IMR-90 (cell line): ENCODE results near the gene PPP1R12C. TPM values are rescaled to one million over a fixed set of nuclear protein-coding genes. Genes with fewer than 3 reads are reported as not detected.
"Not testable (repeated sequence)": the region's sequence is repeated elsewhere in the genome, so short reads cannot be mapped to it uniquely, and the experiment has no call there.

Experiments
- ATAC-seq: fragments of 200-7000 bp; cut with Tn5 transposase; 2 replicates; pipeline ENCODE4 v1.9.1; 2020; ENCODE audit warnings: low read depth, mild to moderate bottlenecking, moderate library complexity
- BruUV-seq: library from RNA; stranded (reverse); fragments of 400-500 nt; replicated peaks from 2 replicates; lab custom pipeline; 2021; lab: Mats Ljungman, UMichigan
- CTCF ChIA-PET: fragments of 300-600 bp; formaldehyde crosslinking; extraction: SDS; loops from one replicate; lab custom pipeline; 2021; ENCODE audit warnings: antibody characterized with exemption; lab: Yijun Ruan, JAX
- POLR2A ChIA-PET: fragments of 300-600 bp; sonication (Branson Sonifier 250); formaldehyde crosslinking; loops from one replicate; lab custom pipeline; 2022; ENCODE audit warnings: antibody characterized with exemption; ENCODE audit not compliant: unreplicated experiment; lab: Charles Lee
- DNase-seq: peaks from one replicate; pipeline ENCODE4 v3.0.0; 2013
- H2AFZ ChIP-seq: replicated peaks from 2 replicates; pipeline ENCODE3; 2013; ENCODE audit warnings: low read length, mild to moderate bottlenecking; ENCODE audit not compliant: poor library complexity
- H2AK5ac ChIP-seq: 2 replicates; pipeline ENCODE4 v1.6.1; 2013; ENCODE audit warnings: low read depth, low read length, inconsistent platforms
- H2AK9ac ChIP-seq: replicated peaks from 2 replicates; pipeline ENCODE3; 2013; ENCODE audit warnings: mild to moderate bottlenecking, low read depth, low read length, moderate library complexity; ENCODE audit not compliant: poor library complexity
- H2BK120ac ChIP-seq: 2 replicates; pipeline ENCODE4 v1.6.1; 2013; ENCODE audit warnings: low read depth, low read length, inconsistent platforms
- H2BK15ac ChIP-seq: 3 replicates; pipeline ENCODE4 v1.6.1; 2013; ENCODE audit warnings: low read depth, low read length, inconsistent platforms
- H2BK20ac ChIP-seq: 2 replicates; pipeline ENCODE4 v1.6.1; 2013; ENCODE audit warnings: low read depth, mild to moderate bottlenecking, inconsistent platforms, low read length, moderate library complexity
- H2BK5ac ChIP-seq: 2 replicates; pipeline ENCODE4 v1.6.1; 2013; ENCODE audit warnings: mild to moderate bottlenecking, low read depth, low read length, inconsistent platforms; ENCODE audit not compliant: poor library complexity, severe bottlenecking
- H3K14ac ChIP-seq: replicated peaks from 2 replicates; pipeline ENCODE4 v1.6.1; 2013; ENCODE audit warnings: low read depth, low read length, inconsistent platforms
- H3K18ac ChIP-seq: 2 replicates; pipeline ENCODE4 v1.6.1; 2013; ENCODE audit warnings: low read depth, low read length, control low read depth
- H3K23ac ChIP-seq: 2 replicates; pipeline ENCODE4 v1.6.1; 2013; ENCODE audit warnings: low read depth, low read length, inconsistent platforms
- H3K27ac ChIP-seq: 2 replicates; pipeline ENCODE4 v1.5.1; 2013; ENCODE audit warnings: mild to moderate bottlenecking, control low read depth, low read length; ENCODE audit not compliant: insufficient read depth
- H3K27me3 ChIP-seq: 2 replicates; pipeline ENCODE4 v1.6.1; 2013; ENCODE audit warnings: low read length; ENCODE audit not compliant: control insufficient read depth, insufficient read depth
- H3K36me3 ChIP-seq: 2 replicates; pipeline ENCODE4 v1.6.1; 2013; ENCODE audit warnings: low read length, mixed read lengths; ENCODE audit not compliant: control insufficient read depth, insufficient read depth
- H3K4ac ChIP-seq: 2 replicates; pipeline ENCODE4 v1.6.1; 2013; ENCODE audit warnings: low read depth, low read length, inconsistent platforms
- H3K4me1 ChIP-seq: 2 replicates; pipeline ENCODE4 v1.6.1; 2013; ENCODE audit warnings: low read length, mixed read lengths; ENCODE audit not compliant: control insufficient read depth, insufficient read depth
- H3K4me2 ChIP-seq: 2 replicates; pipeline ENCODE4 v1.6.1; 2013; ENCODE audit warnings: low read depth, mild to moderate bottlenecking, control low read depth, low read length, moderate library complexity
- H3K4me3 ChIP-seq: 2 replicates; pipeline ENCODE4 v1.5.1; 2013; ENCODE audit warnings: low read depth, mild to moderate bottlenecking, control low read depth, low read length, moderate library complexity; ENCODE audit not compliant: insufficient read depth
- H3K56ac ChIP-seq: 2 replicates; pipeline ENCODE4 v1.6.1; 2013; ENCODE audit warnings: low read length, inconsistent platforms; ENCODE audit not compliant: insufficient read depth; ENCODE audit errors: extremely low read depth
- H3K79me1 ChIP-seq, 2 experiments: 2 replicates each; pipeline ENCODE4 v1.6.1; 2013; ENCODE audit warnings: low read length in 2 of 2, inconsistent platforms in 1 of 2, low read depth in 1 of 2
- H3K9ac ChIP-seq: 2 replicates; pipeline ENCODE4 v1.6.1; 2013; ENCODE audit warnings: low read depth, low read length, control low read depth
- H3K9me1 ChIP-seq: 2 replicates; pipeline ENCODE4 v1.6.1; 2013; ENCODE audit warnings: low read length, inconsistent platforms; ENCODE audit not compliant: insufficient read depth
- H3K9me3 ChIP-seq: 2 replicates; pipeline ENCODE4 v1.6.1; 2013; ENCODE audit warnings: low read length; ENCODE audit not compliant: control insufficient read depth, insufficient read depth
- H4K20me1 ChIP-seq: 2 replicates; pipeline ENCODE4 v1.6.1; 2013; ENCODE audit warnings: low read length, inconsistent platforms; ENCODE audit not compliant: insufficient read depth
- H4K5ac ChIP-seq: 2 replicates; pipeline ENCODE4 v1.6.1; 2013; ENCODE audit warnings: mild to moderate bottlenecking, low read depth, low read length, control low read depth
- H4K8ac ChIP-seq, 2 experiments: 2 replicates each; pipeline ENCODE4 v1.6.1; 2013; ENCODE audit warnings: low read depth in 2 of 2, low read length in 2 of 2, control low read depth in 1 of 2, inconsistent platforms in 1 of 2
- H4K91ac ChIP-seq: 2 replicates; pipeline ENCODE4 v1.6.1; 2013; ENCODE audit warnings: low read depth, low read length, inconsistent platforms; ENCODE audit not compliant: insufficient read depth
- BHLHE40 ChIP-seq: fragments of 150-350 bp; IDR thresholded peaks from 2 replicates; pipeline ENCODE4 v1.6.1; 2016; ENCODE audit warnings: mild to moderate bottlenecking, low read depth, low read length
- CEBPB ChIP-seq: IDR thresholded peaks from 2 replicates; pipeline ENCODE4 v1.6.1; 2012; ENCODE audit warnings: low read depth, low read length, improper control_type of control experiment
- CHD1 ChIP-seq: IDR thresholded peaks from 2 replicates; pipeline ENCODE4 v1.6.1; 2012; ENCODE audit warnings: low read depth, low read length, improper control_type of control experiment
- FOS ChIP-seq: fragments of 150-350 bp; IDR thresholded peaks from 2 replicates; pipeline ENCODE4 v1.6.1; 2016; ENCODE audit warnings: low read depth, low read length
- MAZ ChIP-seq: IDR thresholded peaks from 2 replicates; pipeline ENCODE4 v1.6.1; 2012; ENCODE audit warnings: low read depth, mild to moderate bottlenecking, low read length, improper control_type of control experiment, moderate library complexity, borderline replicate concordance
- RFX5 ChIP-seq: IDR thresholded peaks from 2 replicates; pipeline ENCODE4 v1.8.0; 2012; ENCODE audit warnings: low read depth, mild to moderate bottlenecking, low read length, moderate library complexity
- USF2 ChIP-seq: fragments of 150-350 bp; IDR thresholded peaks from 2 replicates; pipeline ENCODE4 v1.6.1; 2017; ENCODE audit warnings: mild to moderate bottlenecking, antibody characterized with exemption, low read length, low read depth
- WGBS, 2 experiments: methylation state at CpG; one replicate each; pipeline versions ENCODE4 v1.1.5 to v1.1.7; 2013; ENCODE audit warnings: missing lambda C conversion rate in 2 of 2; ENCODE audit not compliant: insufficient read length in 1 of 2; ENCODE audit errors: extremely low coverage in 2 of 2; 5-methylcytosine and 5-hydroxymethylcytosine counted together
- dilution Hi-C: fragments of 300-500 bp; cut with HindIII; formaldehyde crosslinking; loops from one replicate; pipeline ENCODE4 v1.14.3; 2018; ENCODE audit warnings: low sequenced_read_pairs; ENCODE audit not compliant: unreplicated experiment
- in situ Hi-C: fragments of 300-500 bp; cut with MboI; formaldehyde crosslinking; loops from 3 replicates; pipeline ENCODE4 v1.14.3; 2019; ENCODE audit warnings: low sequenced_read_pairs, inconsistent platforms, mixed read lengths
- intact Hi-C: fragments of 100-400 bp; cut with micrococcal nuclease; formaldehyde crosslinking; loops from 2 replicates; pipeline ENCODE4 v1.10.0; 2022
- polyA plus RNA-seq, 3 experiments: library from polyadenylated mRNA; depleted of rRNA; stranded (reverse); fragments of >200 nt; gene quantifications; 2 replicates each; pipeline ENCODE4 v1.2.3, GENCODE V29; 2012; ENCODE audit warnings: low replicate concordance in 1 of 3
- total RNA-seq: library from RNA; depleted of rRNA; stranded (reverse); fragments of >200 nt; gene quantifications from 2 replicates; pipeline ENCODE4 v1.2.3, GENCODE V29; 2012

Gene PPP1R12C
- total and polyA plus RNA-seq, 2 of the 4 experiments (the other 2 are of a cell fraction): 21.5 to 81.4 TPM

- ChIA-PET POLR2A (no interaction called here), CTCF (no interaction called here)
- H3K27ac ChIP-seq: no peak overlapping the region
- intact Hi-C loops: no loop called here
- H2BK20ac ChIP-seq: no peak overlapping the region
- in situ Hi-C loops: no loop called here
- no peak overlapping the region for H3K14ac ChIP-seq
- no peak overlapping the region for H3K4me3 ChIP-seq
- peaks cover 2% of the 10 kb centered on the region; the same call in 1 of the 2 replicates for H3K4me1 ChIP-seq
- H2BK15ac ChIP-seq: no peak overlapping the region
- H3K9me3 ChIP-seq: no peaks in the 10 kb centered on the region
- no peaks in the 10 kb centered on the region for H3K79me1 ChIP-seq
- H4K20me1 ChIP-seq: no peaks in the 10 kb centered on the region
- H4K91ac ChIP-seq: no peak overlapping the region
- no peak overlapping the region for H3K23ac ChIP-seq
- H3K4me2 ChIP-seq: peak overlapping the region; percentile 7; the same call in 1 of the 2 replicates
- no peaks in the 10 kb centered on the region for H3K9me1 ChIP-seq
- no peak overlapping the region for H2BK120ac ChIP-seq
- no peak overlapping the region for H3K18ac ChIP-seq
- H3K9ac ChIP-seq: no peak overlapping the region
- no peaks in the 10 kb centered on the region for H3K36me3 ChIP-seq
- no peak overlapping the region for H3K56ac ChIP-seq
- 9% methylated on average over 11 of the region's 52 CpGs; no CpG with 5 or more reads in 1 of the 2 experiments for WGBS, 2 experiments
- no peak overlapping the region for H4K8ac ChIP-seq
- peak overlapping the region; percentile 72 for H2AFZ ChIP-seq
- dilution Hi-C loops: no loop called here
- no TSS peak for BruUV-seq
- H2AK9ac ChIP-seq: no peak overlapping the region
- no peak overlapping the region for H4K5ac ChIP-seq
- ATAC-seq: peak; percentile 74
- no peak overlapping the region for H2AK5ac ChIP-seq
- DNase-seq: peak; percentile 44
- H3K27me3 ChIP-seq: peaks cover 31% of the 10 kb centered on the region
- no peak overlapping the region for H3K4ac ChIP-seq
- no peak overlapping the region for H2BK5ac ChIP-seq
- no peak for TF ChIP-seq BHLHE40
- no peak for TF ChIP-seq RFX5
- TF ChIP-seq FOS: no peak
- no peak for TF ChIP-seq CHD1
- TF ChIP-seq MAZ: no peak
- TF ChIP-seq USF2: no peak
- no peak for TF ChIP-seq CEBPB
Observed at GRCh38 chr19:55156202-55157063, 39.0 kb upstream of the PPP1R12C start.

GRCh38 chr19:55155784-55156183 lies 38.3 kb upstream of the PPP1R12C start:
- H3K4me1 ChIP-seq, H3K9me1 ChIP-seq, H3K36me3 ChIP-seq, H2AK5ac ChIP-seq, H4K8ac ChIP-seq, H4K20me1 ChIP-seq, POLR2A ChIA-PET, H3K56ac ChIP-seq, H3K9ac ChIP-seq, ATAC-seq, H3K79me1 ChIP-seq, H3K14ac ChIP-seq, in situ Hi-C loops, DNase-seq, H3K4ac ChIP-seq, H2BK15ac ChIP-seq, dilution Hi-C loops, H3K4me3 ChIP-seq, H2BK20ac ChIP-seq, H3K27ac ChIP-seq, H2BK5ac ChIP-seq, H3K18ac ChIP-seq, H2AK9ac ChIP-seq, H4K5ac ChIP-seq, BruUV-seq, CTCF ChIA-PET, intact Hi-C loops, H3K9me3 ChIP-seq, H2BK120ac ChIP-seq, H4K91ac ChIP-seq, H3K23ac ChIP-seq: not testable (repeated sequence)
- H2AFZ ChIP-seq: peak overlapping the region; percentile 72
- peaks cover 29% of the 10 kb centered on the region for H3K27me3 ChIP-seq
- peak overlapping the region; percentile 7; the same call in 1 of the 2 replicates for H3K4me2 ChIP-seq
- WGBS, 2 experiments: 0% methylated on average over 1 of the region's 5 CpGs; no CpG with 5 or more reads in 1 of the 2 experiments
